Ectodermal cell (in vitro differentiated cells): Measurements from ENCODE around the gene CCL5.

Experiments
- H3K27ac ChIP-seq: 2 replicates; pipeline ENCODE4 v1.7.0; 2013; ENCODE audit warnings: mild to moderate bottlenecking, low read depth, low read length; ENCODE audit not compliant: insufficient read depth, poor library complexity, severe bottlenecking
- H3K27me3 ChIP-seq: 2 replicates; pipeline ENCODE4 v1.7.0; 2013; ENCODE audit warnings: mild to moderate bottlenecking, low read length; ENCODE audit not compliant: insufficient read depth, control insufficient read depth, poor library complexity, severe bottlenecking
- H3K36me3 ChIP-seq: one replicate; pipeline ENCODE4 v1.7.0; 2013; ENCODE audit warnings: low read length; ENCODE audit not compliant: control insufficient read depth, insufficient read depth
- H3K4me1 ChIP-seq: one replicate; pipeline ENCODE4 v1.7.0; 2013; ENCODE audit warnings: low read length; ENCODE audit not compliant: control insufficient read depth, insufficient read depth
- H3K4me3 ChIP-seq: 2 replicates; pipeline ENCODE4 v1.7.0; 2013; ENCODE audit warnings: low read depth, low read length, control low read depth; ENCODE audit not compliant: insufficient read depth
- H3K9me3 ChIP-seq: 2 replicates; pipeline ENCODE4 v1.7.0; 2013; ENCODE audit warnings: mild to moderate bottlenecking, low read length, moderate library complexity; ENCODE audit not compliant: control insufficient read depth
- WGBS, 2 experiments: methylation state at CpG; one replicate each; pipeline ENCODE4 v1.1.7; 2013; ENCODE audit warnings: missing lambda C conversion rate in 2 of 2; 5-methylcytosine and 5-hydroxymethylcytosine counted together

CCL5 gene

DNA sequence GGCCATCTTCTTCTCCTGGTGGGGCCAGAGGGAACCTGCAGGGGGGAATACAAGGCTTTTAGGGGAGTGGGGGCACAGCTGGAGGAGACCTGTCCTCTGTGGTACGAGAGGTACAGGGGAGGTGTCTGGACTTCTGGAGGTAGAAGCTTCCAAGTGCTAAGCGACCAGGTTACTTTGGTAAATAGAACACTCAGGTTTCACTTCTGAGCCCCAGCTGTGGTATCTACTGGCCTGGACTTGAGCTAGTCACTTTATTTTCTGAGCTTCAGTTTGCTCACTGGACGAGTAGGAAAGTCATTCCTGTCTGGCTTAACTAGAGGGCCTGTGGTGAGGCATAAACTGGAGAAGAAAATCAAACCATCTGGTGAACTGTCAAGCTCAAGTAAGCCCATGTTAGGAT is 11.4 kb downstream of the CCL5 start, which contains the start of gene HEATR9:
HEATR9 (minus strand) TSS at position 155 of the 400 bp plus-strand sequence; CDS start at position 6, 149 bp downstream.
- H3K27me3 ChIP-seq = no peaks in the 10 kb centered on the region
- H3K4me3 ChIP-seq = no peak within 1 kb of the TSS
- no peak within 1 kb of the TSS for H3K27ac ChIP-seq
- H3K36me3 ChIP-seq = no peaks in the 10 kb centered on the region
- H3K9me3 ChIP-seq = no peaks in the 10 kb centered on the region
- 86 to 88% methylated on average over 3 of the region's 3 CpGs for WGBS, 2 experiments
- H3K4me1 ChIP-seq = no peaks in the 10 kb centered on the region

DNA sequence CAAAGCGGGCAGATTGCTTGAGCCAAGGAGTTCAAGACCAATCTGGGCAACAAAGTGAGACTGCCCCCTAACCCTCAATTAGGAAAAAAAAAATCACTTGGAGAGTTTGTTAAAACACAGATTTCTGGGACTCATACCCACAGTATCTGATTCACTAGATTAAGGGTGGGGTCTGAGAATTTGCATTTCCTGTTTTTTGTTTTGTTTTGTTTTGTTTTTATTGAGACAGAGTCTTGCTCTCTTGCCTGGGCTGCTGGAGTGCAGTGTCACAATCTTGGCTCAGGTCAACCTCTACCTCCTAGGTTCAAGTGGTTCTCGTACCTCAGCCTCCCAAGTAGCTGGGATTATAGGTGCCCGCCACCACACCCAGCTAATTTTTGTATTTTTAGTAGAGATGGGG is 12.6 kb downstream of the CCL5 start:
- no peaks in the 10 kb centered on the region for H3K4me1 ChIP-seq
- H3K36me3 ChIP-seq = no peaks in the 10 kb centered on the region
- no peak overlapping the region for H3K4me3 ChIP-seq
- WGBS, 2 experiments = 90 to 95% methylated on average over 3 of the region's 3 CpGs
- H3K27me3 ChIP-seq = no peaks in the 10 kb centered on the region
- H3K9me3 ChIP-seq = no peaks in the 10 kb centered on the region
- no peak overlapping the region for H3K27ac ChIP-seq

DNA sequence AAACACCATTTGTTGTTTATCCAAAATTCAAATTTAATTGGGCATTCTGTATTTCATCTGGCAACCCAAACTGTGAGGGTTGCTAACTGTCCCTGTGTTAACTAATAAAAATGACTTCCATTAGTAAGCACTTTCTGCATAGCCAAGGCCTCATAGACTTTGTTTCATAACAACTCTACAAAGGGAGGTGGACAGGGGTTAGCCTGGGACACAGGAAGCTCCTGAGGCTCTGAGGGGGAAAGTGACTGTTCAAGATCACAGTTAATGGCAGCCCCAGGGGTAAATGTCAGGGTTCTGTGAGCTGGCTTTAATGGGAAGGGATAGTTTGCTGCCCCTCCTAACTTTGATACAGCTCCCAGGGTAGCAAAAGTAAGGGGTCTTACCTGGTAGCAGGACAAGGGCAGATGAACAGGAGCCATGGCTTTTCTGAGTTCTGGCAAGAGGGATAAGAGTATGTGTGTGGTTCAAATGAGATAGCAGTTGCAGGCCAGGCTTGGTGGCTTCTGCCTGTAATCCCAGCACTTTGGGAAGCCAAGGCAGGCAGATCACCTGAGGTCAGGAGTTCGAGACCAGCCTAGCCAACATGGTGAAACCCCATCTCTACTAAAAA is 13.7 kb downstream of the CCL5 start:
- Histone ChIP-seq H3K4me1 (no peaks in the 10 kb centered on the region), H3K4me3 (no peak overlapping the region), H3K27ac (no peak overlapping the region), H3K36me3 (no peaks in the 10 kb centered on the region), H3K27me3 (no peaks in the 10 kb centered on the region), H3K9me3 (no peaks in the 10 kb centered on the region)
- WGBS, 2 experiments = 82 to 100% methylated on average over 1 of the region's 1 CpG

DNA sequence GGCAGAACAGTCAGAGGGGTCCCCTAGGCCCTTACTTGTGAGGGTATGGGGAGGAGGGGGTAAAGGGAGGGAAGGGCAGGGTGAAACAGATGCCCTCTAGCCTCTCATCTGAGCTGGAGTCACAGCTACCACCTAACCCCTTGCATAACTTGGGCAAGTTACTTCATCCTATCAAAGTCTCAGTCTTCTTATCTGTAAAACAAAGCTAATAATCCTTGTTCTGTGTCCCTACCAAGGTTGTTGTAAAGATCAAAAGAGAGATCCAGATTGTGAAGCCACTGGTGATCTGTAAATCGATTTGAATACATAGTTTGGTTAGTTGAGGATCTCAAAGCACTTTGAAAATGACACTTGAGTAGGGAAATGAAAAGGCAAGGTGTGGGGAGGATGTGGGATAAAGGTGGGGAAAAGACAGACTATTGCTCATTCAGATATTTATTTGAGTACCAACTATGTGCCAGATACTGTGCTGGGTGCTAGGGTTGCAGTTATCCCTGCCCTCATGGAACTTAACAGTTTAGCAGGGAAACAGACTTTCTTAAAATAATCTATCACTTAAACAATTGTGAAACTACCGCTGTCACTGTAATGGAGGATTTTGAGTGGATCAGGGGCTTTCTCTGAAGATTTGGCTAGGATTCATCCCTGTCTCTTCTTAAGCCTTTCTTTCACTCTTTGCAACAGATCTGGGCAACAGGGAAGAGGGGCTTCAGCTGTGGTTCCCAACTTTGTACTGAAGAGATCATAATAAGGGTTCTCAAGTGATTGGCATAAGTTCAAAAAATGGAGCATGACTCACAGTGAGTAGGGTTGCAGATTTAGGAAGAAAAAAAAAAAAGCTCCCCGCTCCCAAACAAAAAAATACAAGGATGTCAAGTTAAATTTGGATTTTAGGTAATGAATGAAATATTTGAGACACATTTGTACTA is 14.5 kb downstream of the CCL5 start:
- Histone ChIP-seq H3K36me3 (no peaks in the 10 kb centered on the region), H3K4me3 (no peak overlapping the region), H3K4me1 (no peaks in the 10 kb centered on the region), H3K9me3 (no peaks in the 10 kb centered on the region), H3K27ac (no peak overlapping the region), H3K27me3 (no peaks in the 10 kb centered on the region)
- WGBS, 2 experiments = 93 to 96% methylated on average over 2 of the region's 3 CpGs

DNA sequence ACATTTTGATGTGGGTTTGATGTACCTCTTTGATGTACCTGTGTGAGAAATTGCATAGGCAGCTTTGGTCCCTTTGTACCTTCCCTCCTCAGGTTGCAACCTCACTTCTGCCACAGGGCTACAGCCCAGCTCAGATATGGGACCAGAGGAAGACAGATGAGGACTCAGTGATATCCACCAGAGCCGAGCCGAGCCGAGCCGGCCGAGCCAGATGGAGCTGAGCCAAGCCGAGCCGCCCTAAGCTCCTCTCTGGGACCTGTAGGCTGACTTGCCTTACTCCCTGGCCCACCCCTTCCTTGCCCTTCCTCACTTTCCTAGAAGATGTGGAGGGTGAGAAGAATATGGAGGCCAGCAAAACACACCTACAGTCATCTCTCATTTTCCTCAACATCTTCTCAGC is 15.3 kb downstream of the CCL5 start:
- WGBS, 2 experiments = 95 to 97% methylated on average over 7 of the region's 7 CpGs
- Histone ChIP-seq H3K27ac (no peak overlapping the region), H3K9me3 (no peaks in the 10 kb centered on the region), H3K4me1 (no peaks in the 10 kb centered on the region), H3K27me3 (no peaks in the 10 kb centered on the region), H3K36me3 (no peaks in the 10 kb centered on the region), H3K4me3 (no peak overlapping the region)

DNA sequence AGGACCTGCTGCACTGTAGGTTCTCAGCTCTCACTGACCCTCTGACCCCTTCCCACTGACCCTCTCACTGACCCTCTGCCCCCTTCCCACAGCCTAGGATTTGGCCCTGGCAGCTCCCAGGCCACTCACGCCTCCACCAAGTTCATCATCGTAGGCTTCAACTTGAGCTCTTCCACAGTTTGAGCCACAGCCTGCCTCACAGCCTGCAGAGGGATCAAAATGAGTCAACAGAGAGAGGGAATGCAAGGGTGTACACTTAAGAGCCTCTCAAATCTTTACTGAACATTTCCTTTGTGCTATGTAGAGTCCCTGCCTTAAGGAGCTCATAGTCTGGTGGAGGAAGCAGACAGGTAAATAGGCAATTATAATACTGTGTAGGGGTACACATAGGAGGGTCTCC is 23.6 kb downstream of the CCL5 start:
- Histone ChIP-seq H3K36me3 (no peaks in the 10 kb centered on the region), H3K4me1 (no peaks in the 10 kb centered on the region), H3K9me3 (no peaks in the 10 kb centered on the region), H3K27me3 (no peaks in the 10 kb centered on the region), H3K27ac (no peak overlapping the region), H3K4me3 (no peak overlapping the region)
- 94 to 97% methylated on average over 2 of the region's 2 CpGs for WGBS, 2 experiments

DNA sequence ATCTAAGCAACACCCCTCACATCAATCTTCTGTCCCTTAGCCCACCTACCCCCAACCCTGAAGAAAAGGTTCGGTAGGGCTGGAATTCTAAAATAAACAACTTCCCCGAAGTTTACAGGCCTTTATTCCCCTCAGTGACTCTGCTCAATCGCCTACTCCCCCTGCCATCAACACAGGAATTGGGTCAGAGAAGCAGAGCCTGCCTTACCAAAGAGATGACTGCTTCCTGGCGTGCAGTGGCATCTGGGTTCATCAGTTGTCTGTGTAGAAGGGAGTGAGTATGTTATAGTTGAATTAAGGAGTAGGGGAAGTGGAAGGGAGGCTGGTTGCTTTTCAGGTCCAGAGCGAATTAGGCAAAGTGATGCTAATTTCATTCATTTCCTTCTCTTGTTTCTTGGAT is 24.2 kb downstream of the CCL5 start:
- Histone ChIP-seq H3K36me3 (no peaks in the 10 kb centered on the region), H3K27ac (no peak overlapping the region), H3K9me3 (no peaks in the 10 kb centered on the region), H3K4me3 (no peak overlapping the region), H3K27me3 (no peaks in the 10 kb centered on the region), H3K4me1 (no peaks in the 10 kb centered on the region)
- WGBS, 2 experiments = 88 to 92% methylated on average over 5 of the region's 5 CpGs

DNA sequence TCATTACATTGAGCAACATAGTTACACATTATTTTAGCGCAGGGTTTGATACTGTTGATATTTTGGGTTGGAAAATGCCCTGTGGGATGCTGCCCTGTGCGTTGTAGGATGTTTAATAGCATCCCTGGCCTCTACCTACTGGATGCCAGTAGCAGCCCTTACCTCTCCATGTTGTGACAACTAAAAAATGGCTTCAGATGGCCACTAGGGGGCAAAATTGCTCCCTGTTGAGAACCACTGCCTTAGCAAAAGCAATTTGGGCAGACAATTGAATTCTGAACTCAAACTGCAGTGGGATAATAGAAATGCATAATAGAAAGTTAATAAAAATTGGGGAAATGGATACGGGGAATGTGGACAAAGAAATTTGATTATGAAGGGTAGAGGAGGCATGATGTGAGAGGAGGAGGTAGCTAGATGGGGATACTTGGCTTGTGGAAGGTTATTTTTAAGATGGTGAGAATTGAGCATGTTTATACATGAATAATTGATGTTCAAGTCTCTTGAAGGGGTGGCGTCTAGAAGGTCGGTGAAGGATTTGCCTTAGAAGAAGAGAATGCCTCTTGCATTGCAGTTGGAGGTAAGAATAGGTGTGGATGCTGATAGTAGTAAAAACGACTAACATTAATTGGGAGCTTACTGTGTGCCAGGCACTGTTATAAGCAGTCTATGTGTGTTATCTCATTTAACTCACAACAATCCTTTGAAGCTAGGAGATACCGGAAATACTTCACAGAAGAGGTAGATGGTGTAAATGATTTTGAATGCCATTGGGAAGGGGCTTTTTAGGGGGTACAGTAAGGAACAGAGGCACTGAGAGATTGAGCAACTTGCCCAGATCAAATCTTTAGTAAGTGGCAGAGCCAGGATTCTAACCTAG is 30.5 kb downstream of the CCL5 start:
- Histone ChIP-seq H3K27me3 (no peaks in the 10 kb centered on the region), H3K9me3 (no peaks in the 10 kb centered on the region), H3K36me3 (peaks cover 30% of the 10 kb centered on the region), H3K4me3 (no peak overlapping the region), H3K4me1 (no peaks in the 10 kb centered on the region), H3K27ac (no peak overlapping the region)
- 84 to 88% methylated on average over 7 of the region's 7 CpGs for WGBS, 2 experiments

DNA sequence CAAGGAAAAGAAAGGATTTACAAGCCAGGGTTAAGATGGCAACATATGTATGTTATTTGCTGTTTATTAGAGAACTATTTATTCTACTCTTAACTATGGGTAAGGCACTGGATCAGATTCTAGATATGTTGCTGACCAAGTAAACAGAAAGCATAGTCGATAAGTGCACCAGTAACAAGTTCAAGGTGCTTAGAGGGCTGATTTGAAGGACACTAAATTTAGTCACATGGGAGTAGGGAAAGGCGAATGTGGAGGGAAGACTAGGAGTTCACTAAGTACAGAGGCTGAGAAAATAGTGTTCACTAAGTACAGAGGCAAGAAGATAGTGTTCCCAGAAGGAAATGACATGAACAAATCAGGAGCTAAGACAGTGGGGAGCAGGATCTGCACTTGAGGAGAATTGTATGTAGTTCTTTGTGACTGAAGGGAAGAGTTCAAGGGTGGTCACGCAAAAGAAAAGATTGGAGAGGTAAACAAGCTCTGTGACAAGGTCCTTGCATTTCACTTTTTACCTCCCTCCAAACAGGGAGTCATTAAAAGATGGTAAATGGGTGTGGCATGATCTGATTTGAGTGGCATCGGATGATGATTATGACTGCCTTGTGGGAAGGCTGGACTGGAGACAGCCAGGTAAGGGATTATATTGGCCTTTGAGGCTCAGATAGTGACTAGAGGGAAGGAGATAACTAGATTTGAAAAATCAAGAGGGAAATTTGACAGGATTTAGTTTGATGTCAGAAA is 32.4 kb downstream of the CCL5 start:
- no peaks in the 10 kb centered on the region for H3K27me3 ChIP-seq
- H3K4me1 ChIP-seq = no peaks in the 10 kb centered on the region
- H3K9me3 ChIP-seq = no peaks in the 10 kb centered on the region
- 92 to 94% methylated on average over 4 of the region's 4 CpGs for WGBS, 2 experiments
- H3K36me3 ChIP-seq = peaks cover 47% of the 10 kb centered on the region
- H3K27ac ChIP-seq = no peak overlapping the region
- no peak overlapping the region for H3K4me3 ChIP-seq
